Colon (tissue), 2 donors: ENCODE results near the gene PEF1.
"Not testable (repeated sequence)": the region's sequence is repeated elsewhere in the genome, so short reads cannot be mapped to it uniquely, and the experiment has no call there.

Source experiments
- FAIRE-seq: peaks from 2 replicates; lab custom pipeline; 2012; peaks lifted over from hg19 to GRCh38; lab: Jason Lieb, UNC
- donor health status: control.
- donor health status: control.

Gene PEF1

DNA sequence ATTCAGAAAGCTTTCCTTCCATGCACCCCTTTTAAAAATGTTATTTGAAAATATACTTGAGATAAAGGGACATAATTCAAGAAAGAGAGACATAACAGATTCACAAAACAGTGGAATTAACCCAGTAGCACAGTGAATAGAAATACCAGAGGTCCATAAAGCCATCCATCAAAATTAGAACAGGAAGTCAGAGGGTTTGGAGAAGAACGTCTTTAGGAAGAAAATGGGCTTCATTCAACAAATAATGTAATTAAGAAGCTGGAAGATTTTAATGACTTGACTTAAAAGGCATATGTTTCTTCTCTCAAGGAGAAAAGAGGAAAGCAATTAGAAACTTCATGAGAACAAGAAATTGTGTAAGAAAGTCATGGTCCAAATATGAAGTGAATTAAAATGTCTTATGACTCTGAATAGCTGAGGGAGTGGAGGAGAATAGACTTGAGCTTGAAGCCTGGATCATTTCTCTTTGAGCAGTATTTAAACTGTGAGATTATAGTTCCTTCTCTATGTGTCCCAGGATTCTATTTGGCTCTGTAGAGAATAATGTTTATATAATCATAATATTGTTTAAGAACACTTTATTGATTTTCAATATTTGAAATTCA lies 35.1 kb downstream of the PEF1 start:
- no peak for FAIRE-seq

DNA sequence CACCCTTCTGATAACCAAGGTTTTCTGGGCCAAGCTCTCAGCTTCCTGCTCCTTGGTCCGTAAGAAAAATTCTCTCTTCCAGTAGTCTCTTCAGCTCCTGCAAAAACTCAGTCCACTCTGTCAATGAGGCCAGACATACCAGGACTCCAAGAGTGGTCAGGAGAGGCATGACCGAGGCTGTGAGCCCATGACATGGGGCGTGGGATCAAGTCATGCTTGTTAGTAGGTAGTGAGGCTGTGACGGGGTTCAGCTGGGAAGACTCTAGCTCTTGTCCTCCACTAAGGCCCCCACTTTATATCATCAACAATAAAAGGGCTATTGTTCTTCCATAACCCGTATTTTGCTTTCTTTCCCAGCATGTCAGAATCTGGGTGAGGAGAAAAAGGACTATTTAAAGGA lies 37.3 kb downstream of the PEF1 start:
- no peak for FAIRE-seq

DNA sequence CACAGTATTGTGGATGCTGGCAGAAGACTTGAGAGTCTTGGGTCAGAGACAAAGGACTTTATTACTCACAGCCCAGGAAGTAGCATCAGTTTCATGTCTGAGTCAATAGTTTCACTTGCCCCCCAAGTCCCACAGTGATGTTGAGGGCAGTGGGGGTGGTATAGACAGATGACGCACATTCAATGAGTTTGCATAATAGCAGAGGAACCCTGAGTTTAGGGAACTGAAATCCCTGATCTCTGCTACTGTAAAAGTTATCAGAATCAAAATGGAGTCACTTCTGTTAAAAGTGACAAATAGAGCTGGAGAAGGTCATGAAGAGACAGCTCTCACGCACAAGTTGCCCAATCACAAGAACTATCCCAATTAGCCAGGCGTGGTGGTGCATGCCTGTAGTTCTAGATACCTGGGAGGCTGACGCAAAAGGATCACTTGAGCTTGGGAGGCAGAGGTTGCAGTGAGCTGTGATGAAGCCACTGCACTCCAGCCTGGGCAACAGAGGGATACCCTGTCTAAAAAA lies 38.7 kb downstream of the PEF1 start:
- FAIRE-seq = no peak

DNA sequence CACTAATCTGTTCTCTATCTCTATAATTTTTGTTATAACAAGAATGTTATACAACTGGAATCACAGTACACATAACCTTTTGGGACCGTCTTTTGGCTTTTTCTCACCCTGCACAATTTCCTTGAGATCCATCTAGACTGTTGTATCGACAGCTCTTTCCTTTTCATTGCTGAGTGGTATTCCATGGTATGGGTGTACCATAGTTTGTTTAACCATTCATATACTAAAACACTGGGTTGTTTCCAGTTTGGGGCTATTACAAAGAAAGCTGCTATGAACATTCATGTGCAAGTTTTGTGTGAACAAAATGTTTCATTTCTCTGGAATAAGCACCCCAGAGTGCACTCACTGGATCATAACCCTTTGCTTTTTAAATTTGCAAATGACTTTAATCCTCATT lies 42.6 kb downstream of the PEF1 start:
- FAIRE-seq = no peak

DNA sequence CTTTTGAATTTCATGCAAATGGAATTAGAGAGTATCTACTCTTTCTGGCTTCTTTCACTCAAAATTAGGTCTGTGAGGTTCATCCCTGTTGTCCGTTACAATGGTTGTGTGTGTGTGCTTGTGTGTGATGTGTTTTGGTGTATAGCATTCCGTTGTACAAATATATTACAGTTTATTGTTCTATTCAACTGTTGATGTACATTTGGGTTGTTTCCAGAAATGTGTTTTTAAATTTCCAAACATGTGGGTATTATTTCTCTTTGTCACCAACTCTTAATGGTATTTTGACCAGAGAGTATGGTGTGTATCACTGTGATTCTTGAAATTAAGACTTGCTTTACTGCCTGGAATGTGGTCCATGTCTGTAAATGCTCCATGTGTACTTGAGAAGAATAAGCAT lies 44.0 kb downstream of the PEF1 start:
- no peak for FAIRE-seq

DNA sequence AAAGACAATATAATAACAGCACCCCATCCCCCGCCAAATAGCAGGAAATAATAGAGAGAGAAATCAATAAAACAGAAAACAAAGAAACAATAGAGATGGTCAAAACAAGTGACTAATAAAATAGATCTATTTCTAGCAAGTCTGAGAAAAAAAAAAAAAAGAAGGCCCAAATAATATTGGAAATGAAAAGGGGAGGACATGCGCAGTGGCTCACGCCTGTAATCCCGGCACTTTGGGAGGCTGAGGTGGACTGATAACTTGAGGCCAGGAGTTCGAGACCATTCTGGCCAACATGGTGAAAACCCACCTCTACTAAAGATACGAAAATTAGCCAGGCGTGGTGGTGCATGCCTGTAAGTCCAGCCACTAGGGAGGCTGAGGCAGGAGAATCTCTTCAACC lies 45.7 kb downstream of the PEF1 start:
- FAIRE-seq = no peak

DNA sequence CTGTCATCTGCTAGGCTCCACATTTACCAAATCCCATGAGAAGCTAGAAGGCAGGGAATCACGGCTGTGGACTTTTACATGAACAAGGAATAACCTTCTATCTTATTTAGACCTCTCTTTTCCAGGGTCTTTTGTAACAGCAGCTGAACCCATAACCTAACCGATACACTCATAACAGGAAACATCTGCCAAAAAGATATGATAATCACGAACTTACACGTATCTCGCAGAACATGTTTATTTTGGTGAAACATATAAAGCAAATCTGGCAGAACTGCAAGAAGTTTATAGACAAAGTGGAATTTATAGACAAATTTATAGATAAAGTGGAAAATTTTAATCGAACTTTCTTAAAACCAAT lies 48.0 kb downstream of the PEF1 start:
- no peak for FAIRE-seq

DNA sequence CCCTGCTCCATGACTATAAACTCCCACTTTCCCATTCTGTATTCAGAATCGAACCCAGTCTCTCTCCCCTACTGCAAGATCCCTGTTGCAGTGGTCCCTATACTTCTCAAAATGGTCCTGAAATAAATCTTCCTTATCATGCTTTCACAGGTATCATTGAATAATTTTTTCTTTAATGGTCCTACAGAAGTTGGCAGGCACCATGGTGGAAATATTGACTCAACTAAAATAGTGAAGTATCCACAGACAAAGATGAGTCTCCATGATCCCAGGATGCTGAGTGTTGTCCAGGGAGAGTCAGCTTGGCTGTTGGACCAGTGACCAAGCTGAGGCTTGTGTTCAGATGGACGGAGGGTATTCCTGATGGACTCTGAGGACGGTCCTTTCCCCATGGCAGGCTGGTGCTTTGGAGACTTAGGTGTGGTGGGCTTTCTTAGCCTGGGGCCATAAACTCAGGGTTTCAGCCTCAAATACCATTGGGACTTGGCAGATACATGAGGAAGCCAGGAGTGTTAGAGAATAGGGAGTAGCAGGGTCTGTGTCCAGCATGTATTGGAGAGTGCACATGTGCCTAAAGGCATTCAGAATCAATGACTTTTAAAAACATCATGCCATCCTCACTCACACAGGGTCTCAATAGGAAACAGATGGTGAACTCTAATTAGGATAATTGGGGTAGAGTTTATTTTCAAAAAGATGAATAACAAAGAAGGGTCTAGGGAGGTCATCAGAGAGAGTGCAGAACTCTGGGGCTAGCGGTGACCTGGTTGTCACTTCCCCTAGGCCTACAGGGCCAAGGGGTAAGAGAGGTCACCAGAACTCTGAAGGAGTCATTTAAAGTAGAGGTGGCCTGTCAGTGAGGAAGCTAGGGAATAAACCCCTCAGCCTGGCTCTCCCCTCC lies 48.6 kb downstream of the PEF1 start:
- FAIRE-seq = no peak

DNA sequence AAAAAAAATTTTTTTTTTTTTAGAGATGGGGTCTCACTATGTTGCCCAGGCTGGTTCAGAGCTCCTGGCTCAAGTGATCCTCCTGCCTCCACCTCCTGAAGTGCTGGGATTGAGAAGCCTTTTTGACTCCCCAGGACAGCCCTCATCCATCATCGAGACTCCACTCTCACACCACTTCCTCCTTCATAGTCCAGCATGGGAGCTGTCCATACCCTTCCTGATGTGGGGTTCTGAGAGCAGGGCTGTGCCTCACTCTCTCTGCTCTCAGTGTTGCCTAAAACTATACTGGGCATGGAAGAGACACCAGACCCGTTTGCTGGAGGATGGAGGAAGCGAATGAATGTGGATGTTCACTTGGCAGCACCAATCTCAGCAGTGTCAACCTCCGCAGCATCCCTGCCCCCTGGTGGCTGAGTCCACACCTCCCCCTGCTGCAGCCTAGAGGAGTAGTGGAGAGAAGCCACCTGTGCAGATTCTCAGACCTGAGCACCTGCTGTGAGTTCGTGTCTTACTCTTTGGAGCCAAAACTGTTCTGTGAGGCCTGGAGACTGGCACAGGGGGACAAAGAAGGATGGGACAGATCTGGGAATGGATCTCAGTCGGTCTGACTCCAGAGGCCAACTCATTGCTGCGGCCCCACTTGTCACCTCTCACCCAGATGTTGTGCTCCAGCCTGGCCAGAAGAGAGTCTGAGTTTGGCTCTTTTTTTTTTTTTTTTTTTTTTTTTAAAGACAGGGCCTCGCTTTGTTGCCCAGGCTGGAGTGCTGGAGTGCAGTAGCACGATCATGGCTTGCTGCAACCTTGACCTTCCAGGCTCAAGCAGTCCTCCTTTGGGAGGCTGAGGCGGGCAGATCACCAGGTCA lies 50.7 kb downstream of the PEF1 start:
- FAIRE-seq = no peak

DNA sequence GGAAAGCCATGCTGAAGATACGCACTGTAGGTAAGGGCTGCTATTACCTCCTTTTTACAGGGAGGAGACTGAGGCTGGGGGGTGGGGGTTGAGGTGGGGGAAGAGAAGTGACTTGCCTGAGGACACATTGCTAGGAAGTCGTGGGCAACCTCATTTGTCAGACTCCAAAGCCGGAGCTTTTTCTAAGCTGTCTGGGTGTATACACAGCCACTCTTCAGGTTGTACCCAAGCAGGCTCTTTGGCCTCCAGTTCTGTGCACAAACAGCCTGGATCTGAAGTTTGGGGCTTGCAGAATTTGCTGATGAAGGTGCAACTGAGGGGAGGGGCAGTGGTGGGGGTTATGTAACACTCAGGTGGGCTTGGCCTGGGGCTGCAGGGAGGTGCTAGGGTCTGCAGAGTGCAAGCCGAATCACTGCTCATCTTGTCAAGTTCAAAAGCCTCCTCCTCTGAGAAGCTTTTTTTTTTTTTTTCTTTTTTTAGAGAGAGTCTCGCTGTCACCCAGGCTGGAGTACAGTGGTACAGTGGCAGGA lies 51.5 kb downstream of the PEF1 start:
- no peak for FAIRE-seq

DNA sequence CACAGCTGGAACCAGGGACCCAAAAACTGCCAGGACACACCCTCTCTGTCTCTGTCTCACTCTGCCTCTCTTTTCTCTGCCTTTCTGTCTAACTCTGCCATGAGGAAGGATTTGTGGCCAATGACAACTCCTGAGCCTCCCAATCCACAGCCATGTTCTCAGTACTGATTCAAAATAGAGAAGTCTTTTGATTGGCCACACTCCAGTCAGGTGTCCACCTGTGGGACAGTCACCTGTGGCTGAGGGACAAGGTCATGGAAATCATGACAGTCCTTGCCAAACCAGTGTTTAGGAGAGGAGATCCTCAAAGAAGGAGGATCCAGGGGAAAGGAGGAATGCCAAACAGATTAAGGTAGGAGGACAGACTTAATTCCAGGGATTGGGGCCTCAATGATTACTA lies 52.5 kb downstream of the PEF1 start:
- FAIRE-seq = no peak

DNA sequence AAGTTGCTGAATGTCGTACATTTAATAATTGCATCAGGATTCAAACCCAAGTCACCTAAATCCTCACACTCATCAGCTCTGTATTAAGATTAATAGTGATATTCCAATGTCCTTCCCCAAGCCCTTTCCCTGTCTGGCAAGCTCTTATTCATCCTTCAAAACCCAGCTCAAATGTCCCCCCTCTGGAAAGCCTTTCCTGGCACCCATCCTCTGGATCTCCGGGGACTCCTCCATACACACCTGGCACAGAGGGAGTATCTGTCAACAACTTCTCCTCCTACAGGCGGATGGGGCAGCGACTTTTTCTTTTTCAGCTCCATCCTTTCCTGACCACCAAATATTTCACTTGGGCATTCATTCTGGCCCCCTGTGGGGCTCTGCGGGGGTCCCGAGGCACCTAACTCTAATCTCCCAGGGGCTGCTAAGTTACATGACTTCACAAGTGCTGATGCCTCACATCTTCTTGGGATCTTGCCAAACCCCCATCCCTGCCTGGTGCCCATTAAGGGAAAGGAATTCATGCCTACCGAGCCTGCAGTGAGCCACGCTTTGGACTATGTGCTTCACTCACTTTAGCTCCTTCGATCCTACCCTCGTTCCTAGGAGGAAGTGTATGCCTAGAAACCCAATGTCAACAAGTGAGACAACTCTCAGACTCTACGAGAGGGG lies 53.1 kb downstream of the PEF1 start:
- FAIRE-seq = no peak

DNA sequence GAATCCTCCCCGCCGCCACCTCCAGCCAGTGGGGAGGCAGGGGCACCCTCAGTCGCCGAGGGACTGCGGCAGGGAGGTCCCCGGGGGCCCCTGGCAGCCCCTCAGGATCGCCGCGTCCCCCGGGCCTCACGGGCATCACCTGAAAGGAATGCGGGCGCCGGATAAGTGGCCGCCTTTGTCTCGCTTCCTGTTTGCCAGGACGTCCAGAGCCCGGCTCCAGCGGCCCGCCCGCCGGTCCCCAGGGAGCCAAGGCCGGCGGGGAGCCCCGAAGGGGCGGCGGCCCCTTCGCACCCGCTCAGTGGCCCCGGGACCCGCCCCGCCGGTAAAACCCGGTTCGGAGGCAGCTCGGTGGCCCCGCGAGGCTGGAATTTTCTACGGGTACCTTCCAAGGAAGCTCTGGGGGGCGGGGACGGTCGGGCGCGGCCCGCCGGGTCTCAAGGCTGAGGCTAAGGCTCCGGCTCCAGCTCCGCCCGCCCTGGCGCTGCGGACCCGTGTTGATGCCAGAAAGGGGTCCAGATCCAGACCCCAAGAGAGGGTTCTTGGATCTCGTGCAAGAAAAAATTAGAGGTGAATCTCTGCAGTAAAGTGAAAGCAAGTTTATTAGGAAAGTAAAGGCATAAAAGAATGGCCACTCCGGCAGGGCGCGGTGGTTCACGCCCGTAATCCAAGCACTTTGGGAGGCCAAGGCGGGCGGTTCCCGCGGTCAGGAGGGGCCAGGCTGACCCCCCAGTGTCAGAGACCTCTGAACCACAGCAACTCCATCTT lies 55.7 kb downstream of the PEF1 start:
- no peak for FAIRE-seq

DNA sequence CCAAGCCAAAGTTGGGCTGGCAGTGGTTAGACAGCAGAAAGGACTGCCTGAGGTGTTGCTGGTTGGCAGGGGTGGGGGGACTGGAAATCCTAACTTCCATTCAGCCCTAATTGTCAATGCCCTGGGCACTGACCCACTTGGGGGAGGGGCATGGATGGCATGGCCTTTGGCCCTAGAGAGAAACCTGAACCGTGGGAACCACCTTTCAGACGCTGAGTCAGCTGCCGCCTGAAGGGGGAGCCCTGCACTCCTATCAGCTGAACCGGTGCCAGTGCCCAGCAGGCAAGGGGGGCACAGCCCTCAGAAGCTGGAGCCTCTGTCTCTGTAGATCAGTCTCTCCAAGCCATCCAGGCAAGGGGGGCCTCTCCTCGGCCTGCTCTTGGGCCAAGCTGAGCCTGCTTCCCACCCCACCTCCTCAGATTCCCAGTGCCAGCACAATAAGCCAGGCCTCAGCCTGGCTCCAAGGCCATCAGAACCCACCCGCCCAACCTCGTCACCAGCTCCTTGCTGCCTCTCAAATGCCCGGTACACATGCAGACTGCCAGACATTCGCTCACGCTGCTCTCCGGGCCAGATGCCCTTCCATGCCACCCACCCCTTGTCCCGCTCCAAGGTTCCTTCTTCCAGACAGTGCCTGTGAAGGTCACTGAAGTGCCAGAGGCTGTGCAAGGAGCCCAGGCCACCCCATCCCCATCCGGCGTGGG lies 56.8 kb downstream of the PEF1 start:
- FAIRE-seq = no peak

DNA sequence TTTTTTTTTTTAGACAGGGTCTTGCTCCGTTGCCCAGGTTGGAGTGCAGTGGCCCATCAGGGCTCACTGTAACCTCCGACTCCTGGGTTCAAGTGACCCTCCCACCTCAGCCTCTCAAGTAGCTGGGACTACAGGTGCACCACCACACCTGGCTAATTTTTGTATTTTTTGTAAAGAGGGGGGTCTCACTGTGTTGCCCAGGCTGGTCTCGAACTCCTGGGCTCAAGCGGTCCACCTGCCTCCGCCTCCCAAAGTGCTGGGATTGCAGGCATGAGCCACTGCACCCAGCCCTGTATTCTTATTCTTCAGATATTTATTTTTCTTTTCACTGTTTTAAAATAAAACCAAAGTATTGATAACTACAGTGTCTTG lies 57.4 kb downstream of the PEF1 start:
- FAIRE-seq = not testable (repeated sequence)

DNA sequence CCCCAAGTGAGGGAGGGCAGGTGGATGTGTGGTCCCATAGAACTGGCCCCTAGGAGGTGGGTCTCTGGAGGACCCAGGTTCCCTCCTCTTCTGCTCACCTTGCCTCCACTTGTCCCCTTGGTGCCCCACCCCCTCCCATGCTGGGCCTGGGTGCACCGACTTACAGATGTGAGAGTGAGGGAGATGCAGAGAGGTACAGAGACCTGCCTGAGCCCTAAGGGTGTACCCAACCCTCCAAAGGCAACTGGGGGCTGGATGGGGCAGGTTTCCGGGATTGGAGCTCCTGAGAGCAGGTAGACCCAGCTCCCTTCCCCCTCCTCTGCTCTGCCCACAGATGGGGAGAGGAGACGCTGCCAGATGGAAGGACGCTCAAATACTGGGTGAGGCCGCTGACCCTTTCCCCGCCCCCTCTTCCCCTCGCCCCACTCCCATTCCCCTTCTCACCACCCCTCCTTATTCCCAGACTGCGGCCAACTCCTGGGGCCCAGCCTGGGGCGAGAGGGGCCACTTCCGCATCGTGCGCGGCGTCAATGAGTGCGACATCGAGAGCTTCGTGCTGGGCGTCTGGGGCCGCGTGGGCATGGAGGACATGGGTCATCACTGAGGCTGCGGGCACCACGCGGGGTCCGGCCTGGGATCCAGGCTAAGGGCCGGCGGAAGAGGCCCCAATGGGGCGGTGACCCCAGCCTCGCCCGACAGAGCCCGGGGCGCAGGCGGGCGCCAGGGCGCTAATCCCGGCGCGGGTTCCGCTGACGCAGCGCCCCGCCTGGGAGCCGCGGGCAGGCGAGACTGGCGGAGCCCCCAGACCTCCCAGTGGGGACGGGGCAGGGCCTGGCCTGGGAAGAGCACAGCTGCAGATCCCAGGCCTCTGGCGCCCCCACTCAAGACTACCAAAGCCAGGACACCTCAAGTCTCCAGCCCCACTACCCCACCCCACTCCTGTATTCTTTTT lies 58.0 kb downstream of the PEF1 start:
- FAIRE-seq = no peak

DNA sequence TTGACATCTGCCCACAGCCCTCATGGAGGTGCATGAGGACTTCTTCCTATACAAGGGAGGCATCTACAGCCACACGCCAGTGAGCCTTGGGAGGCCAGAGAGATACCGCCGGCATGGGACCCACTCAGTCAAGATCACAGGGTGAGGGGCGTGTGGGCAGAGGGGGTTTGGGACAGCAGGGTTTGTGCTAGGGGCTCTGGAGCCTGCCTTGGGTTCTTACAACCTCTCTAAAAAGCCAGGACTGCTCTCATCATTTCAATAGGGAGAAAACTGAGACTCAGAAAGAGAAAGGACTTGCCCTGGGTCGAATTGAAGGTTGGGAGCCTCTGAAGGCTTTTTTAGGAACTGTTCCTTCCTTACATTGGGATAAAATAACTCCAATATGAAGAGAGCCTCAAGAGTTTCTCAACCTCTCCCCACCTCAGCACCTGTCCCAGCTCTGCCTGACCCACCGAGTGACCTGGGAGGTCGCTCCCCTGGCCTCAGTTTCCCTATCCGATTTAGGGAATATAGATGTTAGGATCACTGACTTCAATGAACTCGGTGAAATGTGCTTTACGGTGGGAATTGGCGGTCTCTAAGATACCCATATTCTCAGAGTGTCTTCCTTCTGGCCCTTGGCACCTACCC lies 58.8 kb downstream of the PEF1 start:
- FAIRE-seq = no peak

DNA sequence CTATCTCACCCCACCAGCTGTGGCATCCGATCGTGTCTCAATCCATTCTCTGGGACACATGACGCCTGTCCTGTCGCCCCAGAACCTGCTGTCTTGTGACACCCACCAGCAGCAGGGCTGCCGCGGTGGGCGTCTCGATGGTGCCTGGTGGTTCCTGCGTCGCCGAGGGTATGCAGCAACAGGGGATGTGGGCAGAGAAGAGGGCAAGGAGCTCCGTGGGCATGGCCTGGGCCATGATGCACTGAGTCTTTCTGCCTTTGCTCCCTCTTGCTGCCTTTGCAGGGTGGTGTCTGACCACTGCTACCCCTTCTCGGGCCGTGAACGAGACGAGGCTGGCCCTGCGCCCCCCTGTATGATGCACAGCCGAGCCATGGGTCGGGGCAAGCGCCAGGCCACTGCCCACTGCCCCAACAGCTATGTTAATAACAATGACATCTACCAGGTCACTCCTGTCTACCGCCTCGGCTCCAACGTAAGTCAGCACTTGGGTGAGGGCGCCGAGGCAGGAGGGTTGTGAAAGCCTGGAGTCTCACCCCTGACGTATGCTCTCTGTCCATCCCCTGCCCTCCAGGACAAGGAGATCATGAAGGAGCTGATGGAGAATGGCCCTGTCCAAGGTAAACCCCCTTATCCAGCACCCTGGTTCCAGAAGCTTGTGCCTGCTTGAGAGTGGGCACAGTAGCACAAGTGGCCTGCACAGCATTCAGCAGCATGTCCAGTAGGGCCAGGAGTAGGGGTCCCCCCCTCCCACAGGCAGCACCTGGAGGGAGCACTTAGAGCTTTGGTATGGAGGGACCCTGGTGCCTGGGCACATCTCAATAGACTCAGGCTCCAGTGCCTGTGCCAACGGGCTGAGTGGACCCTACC lies 59.6 kb downstream of the PEF1 start:
- no peak for FAIRE-seq
